ENCODE measurements around the gene ARTN. TPM values are rescaled to one million over a fixed set of nuclear protein-coding genes. Genes with fewer than 3 reads are reported as not detected.

ARTN gene
- total and polyA plus RNA-seq, 9 of the 15 experiments (the other 6 are each of a cell fraction or from before 2014, with no cell fraction given): 0.06 to 0.38 TPM; not detected in 7

GRCh38 chr1:43919906-43920305, 13.7 kb upstream of the ARTN start:
- ATAC-seq: peak; percentile 21
- WGBS (ENCODE audit: insufficient coverage, low coverage, missing lambda C conversion rate): 32% methylated on average over 7 of the region's 7 CpGs
- Histone ChIP-seq H3K9ac (ENCODE audit: insufficient read depth in 1 of 2, low read depth in 2 of 2, low read length in 2 of 2) (peak overlapping the region in 1 of 2 experiments; percentile 19; a peak in 1 of 4 replicates), H3K27ac (ENCODE audit: extremely low read depth, low read depth, low read length) (no peak overlapping the region), H4K20me1 (replicated peaks; ENCODE audit: control insufficient read depth, insufficient read depth, low read length) (no peaks in the 10 kb centered on the region; the same call in 1 of the 2 replicates), H3K9me3 (replicated peaks; ENCODE audit: control insufficient read depth, insufficient read depth, low read depth, low read length) (no peaks in the 10 kb centered on the region), H3K79me2 (ENCODE audit: control insufficient read depth, insufficient read depth, low read length) (no peaks in the 10 kb centered on the region), H3K4me2 (ENCODE audit: insufficient read depth, low read length) (no peak overlapping the region), H3K9me1 (ENCODE audit: control insufficient read depth, insufficient read depth, low read length) (no peaks in the 10 kb centered on the region), H3K4me1 (replicated peaks in 1 of 2; ENCODE audit: control insufficient read depth in 2 of 2, insufficient read depth in 2 of 2, low read length in 2 of 2) (no peaks in the 10 kb centered on the region), H3K36me3 (ENCODE audit: control insufficient read depth, insufficient read depth, low read length) (no peaks in the 10 kb centered on the region), H3K27me3 (ENCODE audit: control insufficient read depth in 2 of 2, insufficient read depth in 2 of 2, low read length in 2 of 2) (0 out of 5 replicates have a peak, but pooled peaks cover 0 to 5% of the 10 kb centered on the region in 2 experiments), H2AFZ (ENCODE audit: low read depth, low read length) (no peak overlapping the region), H3K4me3 (no peak overlapping the region)
- ChIA-PET POLR2A (interaction anchor here (0.6 to 1.3 kb wide), 3 partner anchors 20 to 152 kb away, joined by 3 to 4 read pairs (median 3); no protein-coding TSS in a partner anchor), CTCF (ENCODE audit: low intra/inter-chr PET ratio) (no interaction called here)
- DNase-seq (ENCODE audit: extremely low read depth in 1 of 4, low spot score in 3 of 4): no peak
- BruUV-seq (replicated peaks): no TSS peak
- no peak for FAIRE-seq
- in situ Hi-C loops (cut with MboI): no loop called here
- intact Hi-C loops (cut with micrococcal nuclease): no loop called here
- no peak for TF ChIP-seq GTF2F1 (IDR thresholded peaks at IDR 0.05; ENCODE audit: low read depth, low read length)
- TF ChIP-seq NRF1 (conservative IDR thresholded peaks at IDR 0.05 in 1 of 2, IDR thresholded peaks at IDR 0.05 in 1 of 2): no peak
- no peak for TF ChIP-seq HDGF (IDR thresholded peaks at IDR 0.05)
- no peak for TF ChIP-seq ZBTB34 (CRISPR knock-in tag; IDR thresholded peaks at IDR 0.05)
- no peak for TF ChIP-seq TEAD4 (IDR thresholded peaks at IDR 0.05; ENCODE audit: low read length)
- no peak for TF ChIP-seq TEAD4 (CRISPR knock-in tag; IDR thresholded peaks at IDR 0.05; ENCODE audit: borderline replicate concordance)
- no peak for TF ChIP-seq PCBP1 (IDR thresholded peaks at IDR 0.05; ENCODE audit: low read depth, low read length, poor library complexity, severe bottlenecking)
- TF ChIP-seq STAT5B (CRISPR knock-in tag; IDR thresholded peaks at IDR 0.05): no peak
- no peak for TF ChIP-seq NCOR1 (IDR thresholded peaks at IDR 0.05)
- TF ChIP-seq THAP7 (CRISPR knock-in tag; IDR thresholded peaks at IDR 0.05): no peak
- TF ChIP-seq PHF21A (IDR thresholded peaks at IDR 0.05; ENCODE audit: borderline replicate concordance, low read depth): no peak
- no peak for TF ChIP-seq CEBPZ (IDR thresholded peaks at IDR 0.05; ENCODE audit: borderline replicate concordance, low read depth, low read length)
- TF ChIP-seq PML (IDR thresholded peaks at IDR 0.05; ENCODE audit: low read length): no peak
- no peak for TF ChIP-seq ZNF57 (CRISPR knock-in tag; IDR thresholded peaks at IDR 0.05)

All from K562 (cell line).